Measurements from ENCODE around the gene TBC1D25.

- TF ChIP-seq CTCF (IDR thresholded peaks at IDR 0.05; ENCODE audit: borderline replicate concordance, extremely low read depth, low read length, poor library complexity, severe bottlenecking), result no peak
- no peak for TF ChIP-seq EZH2 (IDR thresholded peaks at IDR 0.05; ENCODE audit: borderline replicate concordance, low read depth, low read length, severe bottlenecking)
These were observed 29.9 kb upstream of the TBC1D25 start for GRCh38 chrX:48509619-48510018.
